ENCODE results near the gene TUBGCP4.

DNA sequence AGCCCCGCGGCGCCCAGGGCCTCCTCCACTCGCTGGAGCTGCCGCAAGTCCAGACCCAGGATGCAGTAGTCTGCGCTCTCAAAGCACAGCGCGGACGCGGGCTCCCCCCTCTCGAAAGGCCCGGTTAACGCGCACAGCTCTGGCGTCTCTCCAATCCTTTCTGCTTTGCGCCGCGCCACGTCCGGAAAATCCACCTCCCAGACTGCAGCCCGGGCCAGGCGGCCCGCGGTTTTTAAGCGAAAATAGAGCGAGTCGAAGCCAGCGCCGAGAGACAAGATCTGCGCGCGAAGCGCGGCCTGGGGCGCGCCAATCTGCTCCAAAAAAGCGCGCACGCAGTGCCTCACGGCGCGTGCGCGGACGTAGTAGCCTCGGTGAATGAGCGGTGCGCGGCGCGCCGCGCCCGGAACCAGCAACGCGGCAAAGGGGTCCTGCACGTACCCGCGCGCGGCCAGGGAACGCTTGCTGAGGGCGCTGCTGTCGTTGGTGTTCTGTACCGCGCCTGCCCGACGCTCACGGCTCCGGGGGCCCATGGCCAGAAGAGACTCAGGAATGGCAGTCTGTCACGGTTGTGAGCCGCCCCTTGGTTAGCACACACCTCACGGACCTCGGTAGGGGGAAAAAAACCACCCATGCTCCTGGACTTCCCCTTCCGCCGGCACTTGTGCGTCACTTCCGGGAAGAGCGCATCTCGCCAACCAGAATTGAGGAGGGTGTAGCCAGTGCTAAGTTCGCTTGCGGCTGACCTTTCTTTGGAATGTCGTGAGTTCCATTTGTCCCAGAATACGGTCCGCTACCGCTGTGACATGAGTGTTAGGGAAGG lies 40.7 kb upstream of the TUBGCP4 start, which contains the start of gene LCMT2:
- TF ChIP-seq, protein P1, sequence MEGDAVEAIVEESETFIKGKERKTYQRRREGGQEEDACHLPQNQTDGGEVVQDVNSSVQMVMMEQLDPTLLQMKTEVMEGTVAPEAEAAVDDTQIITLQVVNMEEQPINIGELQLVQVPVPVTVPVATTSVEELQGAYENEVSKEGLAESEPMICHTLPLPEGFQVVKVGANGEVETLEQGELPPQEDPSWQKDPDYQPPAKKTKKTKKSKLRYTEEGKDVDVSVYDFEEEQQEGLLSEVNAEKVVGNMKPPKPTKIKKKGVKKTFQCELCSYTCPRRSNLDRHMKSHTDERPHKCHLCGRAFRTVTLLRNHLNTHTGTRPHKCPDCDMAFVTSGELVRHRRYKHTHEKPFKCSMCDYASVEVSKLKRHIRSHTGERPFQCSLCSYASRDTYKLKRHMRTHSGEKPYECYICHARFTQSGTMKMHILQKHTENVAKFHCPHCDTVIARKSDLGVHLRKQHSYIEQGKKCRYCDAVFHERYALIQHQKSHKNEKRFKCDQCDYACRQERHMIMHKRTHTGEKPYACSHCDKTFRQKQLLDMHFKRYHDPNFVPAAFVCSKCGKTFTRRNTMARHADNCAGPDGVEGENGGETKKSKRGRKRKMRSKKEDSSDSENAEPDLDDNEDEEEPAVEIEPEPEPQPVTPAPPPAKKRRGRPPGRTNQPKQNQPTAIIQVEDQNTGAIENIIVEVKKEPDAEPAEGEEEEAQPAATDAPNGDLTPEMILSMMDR (IDR thresholded peaks at IDR 0.05 in 2 of 3, conservative IDR thresholded peaks at IDR 0.05 in 1 of 3; ENCODE audit: control insufficient read depth in 2 of 3, extremely low read depth in 1 of 3, insufficient read depth in 1 of 3, low read depth in 3 of 3, low read length in 3 of 3), result no peak
- TF ChIP-seq ZZZ3 (IDR thresholded peaks at IDR 0.05; ENCODE audit: control insufficient read depth, insufficient read length, low read depth) (no peak), JUND (IDR thresholded peaks at IDR 0.05; ENCODE audit: low read depth, low read length) (no peak), CEBPB (IDR thresholded peaks at IDR 0.05; ENCODE audit: borderline replicate concordance in 1 of 2, low read depth in 2 of 2, low read length in 2 of 2) (no peak), PAX8 (IDR thresholded peaks at IDR 0.05) (no peak), MYC (IDR thresholded peaks at IDR 0.05; ENCODE audit: insufficient read depth, insufficient read length, insufficient replicate concordance, low read length, severe bottlenecking) (peak; percentile 78), TAF1 (IDR thresholded peaks at IDR 0.05; ENCODE audit: borderline replicate concordance, low read depth, low read length) (peak; percentile 50; the same call in 1 of the 2 replicates), POLR2AphosphoS5 (IDR thresholded peaks at IDR 0.05; ENCODE audit: low read length) (peak; percentile 97), MEF2A (IDR thresholded peaks at IDR 0.05; ENCODE audit: insufficient read depth, low read depth, low read length) (no peak), SIN3A (IDR thresholded peaks at IDR 0.05; ENCODE audit: low read depth, low read length) (0 out of 2 replicates have a peak, but pooled peaks have one; percentile 48), MXI1 (IDR thresholded peaks at IDR 0.05; ENCODE audit: low read depth, low read length) (peak; percentile 81), ZNF207 (IDR thresholded peaks at IDR 0.05; ENCODE audit: borderline replicate concordance) (no peak; the same call in 1 of the 2 replicates)
- TF ChIP-seq, protein P2, sequence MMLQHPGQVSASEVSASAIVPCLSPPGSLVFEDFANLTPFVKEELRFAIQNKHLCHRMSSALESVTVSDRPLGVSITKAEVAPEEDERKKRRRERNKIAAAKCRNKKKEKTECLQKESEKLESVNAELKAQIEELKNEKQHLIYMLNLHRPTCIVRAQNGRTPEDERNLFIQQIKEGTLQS (IDR thresholded peaks at IDR 0.05; ENCODE audit: borderline replicate concordance, extremely low read depth, low read depth, low read length), result no peak
- TF ChIP-seq, protein P3, sequence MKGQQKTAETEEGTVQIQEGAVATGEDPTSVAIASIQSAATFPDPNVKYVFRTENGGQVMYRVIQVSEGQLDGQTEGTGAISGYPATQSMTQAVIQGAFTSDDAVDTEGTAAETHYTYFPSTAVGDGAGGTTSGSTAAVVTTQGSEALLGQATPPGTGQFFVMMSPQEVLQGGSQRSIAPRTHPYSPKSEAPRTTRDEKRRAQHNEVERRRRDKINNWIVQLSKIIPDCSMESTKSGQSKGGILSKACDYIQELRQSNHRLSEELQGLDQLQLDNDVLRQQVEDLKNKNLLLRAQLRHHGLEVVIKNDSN (IDR thresholded peaks at IDR 0.05; ENCODE audit: borderline replicate concordance, extremely low read length, insufficient read depth, low read depth, low read length), result no peak

Measured in GM12878 (cell line).